SH-SY5Y (cell line): Measurements from ENCODE around the gene KIAA1328.

Experiments
- GATA2 ChIP-seq: IDR thresholded peaks from 2 replicates; pipeline ENCODE4 v1.6.1; 2011; ENCODE audit warnings: mild to moderate bottlenecking, low read depth, low read length
- GATA3 ChIP-seq: IDR thresholded peaks from 2 replicates; pipeline ENCODE4 v1.6.1; 2011; ENCODE audit warnings: low read depth, mild to moderate bottlenecking, low read length, moderate library complexity

Gene KIAA1328

DNA sequence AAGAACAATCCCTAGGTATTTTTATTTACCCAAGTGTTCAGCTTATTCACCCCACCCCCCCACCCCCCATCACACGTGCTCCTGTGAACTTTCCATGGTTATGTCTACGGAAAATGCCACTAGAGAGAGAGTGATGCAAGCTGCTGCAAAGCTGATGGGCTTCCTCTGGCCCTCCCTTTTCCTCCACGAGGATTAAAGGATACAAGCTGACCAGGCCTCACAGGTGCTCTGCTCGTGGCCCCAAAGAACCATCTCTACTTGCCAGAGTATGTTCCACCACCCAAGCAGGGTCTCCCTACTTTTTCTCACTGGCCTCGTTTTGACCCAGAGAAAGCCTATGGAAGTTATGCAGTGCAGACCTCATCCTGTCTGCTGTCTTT lies 394.1 kb downstream of the KIAA1328 start:
- no peak for TF ChIP-seq GATA3
- TF ChIP-seq GATA2 = no peak

DNA sequence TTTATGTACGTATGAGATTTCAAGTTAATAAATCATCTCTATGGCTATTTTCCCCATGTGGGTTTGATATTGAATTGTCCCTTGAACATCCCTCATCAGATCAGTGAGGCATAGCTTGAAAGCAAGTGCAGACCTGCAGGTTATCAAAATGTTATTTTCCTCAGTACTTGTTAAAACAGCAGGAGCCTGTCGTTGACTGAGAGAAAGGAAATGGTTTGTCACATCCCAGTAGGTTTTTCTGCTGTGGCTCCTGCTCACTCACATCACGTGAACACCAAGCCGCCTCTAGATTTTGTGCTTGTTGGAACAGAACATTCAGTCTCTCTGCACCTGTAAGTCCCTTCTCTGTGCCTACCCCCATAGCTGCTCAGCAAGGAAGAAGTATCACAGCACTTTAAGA lies 396.4 kb downstream of the KIAA1328 start:
- no peak for TF ChIP-seq GATA3
- no peak for TF ChIP-seq GATA2

DNA sequence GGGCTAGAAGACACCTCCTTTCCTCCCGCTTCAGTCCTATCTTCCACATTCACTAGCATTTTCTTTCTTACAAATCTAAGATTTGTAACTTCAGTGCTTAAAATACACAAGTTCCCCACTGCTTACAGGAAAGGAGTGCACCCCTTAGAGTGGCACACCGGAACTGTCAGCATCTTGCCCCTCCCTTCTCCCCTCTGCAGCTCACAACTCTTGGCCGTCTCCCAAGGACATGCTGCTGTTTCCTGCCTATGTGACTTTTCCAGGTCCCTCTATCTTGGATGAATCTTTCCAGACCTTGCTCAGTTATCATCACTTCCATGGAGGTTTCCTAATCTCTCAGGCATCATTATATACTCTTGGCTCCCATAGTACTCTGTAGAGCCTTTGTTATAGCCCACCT lies 401.8 kb downstream of the KIAA1328 start:
- TF ChIP-seq GATA2 = no peak
- TF ChIP-seq GATA3 = no peak

DNA sequence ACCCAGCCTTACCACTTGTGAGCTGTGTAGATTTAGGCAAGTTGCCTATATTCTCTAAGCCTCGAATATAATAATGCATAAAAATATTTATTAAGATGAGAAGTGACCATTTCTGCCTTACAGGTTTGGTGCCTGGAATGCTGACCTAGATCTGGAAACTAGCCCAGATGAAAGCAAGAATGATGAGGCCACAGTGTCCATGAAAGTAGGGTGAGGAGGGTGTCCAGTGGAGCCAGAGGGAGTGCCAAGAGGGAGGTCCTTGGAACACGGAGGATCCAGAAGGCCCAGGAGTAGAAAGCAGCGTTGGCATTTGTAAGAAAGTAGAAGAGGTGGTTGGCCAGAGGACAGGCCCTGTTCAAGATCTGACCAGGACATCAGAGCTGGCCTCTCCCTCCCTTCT lies 402.3 kb downstream of the KIAA1328 start:
- TF ChIP-seq GATA2 (no peak), GATA3 (no peak)

DNA sequence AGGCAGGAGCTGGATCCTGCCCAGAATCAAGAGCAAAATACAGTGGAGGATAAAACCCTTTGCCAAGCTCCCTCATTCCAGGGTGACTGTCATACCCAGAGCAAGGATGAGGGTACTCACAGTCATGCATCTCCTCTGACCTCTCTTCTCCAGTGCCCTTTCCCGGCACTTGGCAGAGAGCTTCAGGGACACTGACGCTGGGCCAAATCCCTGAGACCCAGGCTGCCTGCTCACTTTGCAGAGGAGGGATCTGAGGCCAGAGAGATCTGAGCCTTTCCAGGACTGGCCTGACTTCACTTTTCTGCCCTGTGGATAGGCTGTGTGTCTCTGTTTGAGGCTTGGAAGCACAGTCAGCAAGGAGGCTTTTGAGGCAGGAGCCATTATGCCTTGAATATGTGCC lies 406.7 kb downstream of the KIAA1328 start:
- TF ChIP-seq GATA3 (no peak), GATA2 (no peak)

DNA sequence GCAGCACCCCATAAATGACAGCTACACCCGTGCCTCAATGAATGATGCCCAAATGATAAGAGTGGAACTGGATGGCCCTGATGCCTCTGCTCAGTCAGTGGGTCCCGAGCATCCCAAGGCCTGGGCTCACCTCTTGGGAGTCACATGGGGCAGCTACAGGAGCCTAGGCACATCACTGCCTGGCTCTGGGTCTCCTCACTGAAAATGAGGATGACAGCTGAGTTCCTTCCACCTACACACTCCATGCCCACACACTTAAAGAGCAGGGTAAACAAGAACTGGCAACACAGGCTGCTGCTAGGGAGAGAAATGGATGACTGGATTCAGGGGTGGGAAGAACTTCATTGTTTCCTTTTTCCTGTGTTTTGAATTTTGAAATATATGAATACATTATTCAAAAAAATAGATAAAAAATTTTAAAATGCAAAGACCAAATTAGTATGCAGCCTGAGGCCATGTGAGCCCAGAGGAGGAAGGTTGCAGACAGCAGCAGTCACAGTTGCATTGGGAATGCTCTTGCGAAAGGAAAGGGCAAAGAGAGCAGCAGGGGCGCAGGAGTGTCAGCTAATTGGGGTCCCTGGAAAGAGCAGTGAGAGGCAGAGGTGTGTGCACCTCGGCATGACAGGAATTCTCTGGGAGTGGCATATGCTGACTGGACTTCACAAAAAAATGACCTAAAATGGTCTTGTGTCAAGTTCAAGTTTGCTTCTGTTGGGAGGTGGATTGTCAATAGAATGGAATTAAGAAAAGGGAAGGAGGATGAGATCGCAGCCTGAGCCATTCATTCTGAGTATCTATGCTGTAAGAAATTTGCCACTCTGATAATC lies 409.6 kb downstream of the KIAA1328 start:
- no peak for TF ChIP-seq GATA2
- TF ChIP-seq GATA3 = no peak

DNA sequence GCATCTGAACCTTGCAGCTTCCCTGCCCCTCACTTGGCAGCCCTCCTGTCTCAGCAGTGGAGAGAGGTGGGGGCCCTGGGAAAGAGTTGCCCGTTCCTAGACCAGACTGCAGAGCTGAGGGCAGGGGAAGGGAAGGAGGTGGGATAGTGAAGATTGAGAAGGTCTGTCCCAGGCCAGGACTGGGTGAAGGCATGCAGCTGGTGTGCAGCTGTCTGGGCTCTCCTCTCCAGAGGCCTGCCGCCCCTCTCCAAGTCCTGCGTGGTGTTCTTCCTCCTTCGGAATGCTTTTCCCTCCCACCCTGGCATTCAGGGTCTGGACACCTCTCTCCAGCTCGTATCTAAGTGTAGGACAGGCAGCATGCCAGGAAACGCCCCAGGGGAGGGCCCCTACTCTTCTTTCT lies 413.2 kb downstream of the KIAA1328 start:
- TF ChIP-seq GATA2 (no peak), GATA3 (no peak)

DNA sequence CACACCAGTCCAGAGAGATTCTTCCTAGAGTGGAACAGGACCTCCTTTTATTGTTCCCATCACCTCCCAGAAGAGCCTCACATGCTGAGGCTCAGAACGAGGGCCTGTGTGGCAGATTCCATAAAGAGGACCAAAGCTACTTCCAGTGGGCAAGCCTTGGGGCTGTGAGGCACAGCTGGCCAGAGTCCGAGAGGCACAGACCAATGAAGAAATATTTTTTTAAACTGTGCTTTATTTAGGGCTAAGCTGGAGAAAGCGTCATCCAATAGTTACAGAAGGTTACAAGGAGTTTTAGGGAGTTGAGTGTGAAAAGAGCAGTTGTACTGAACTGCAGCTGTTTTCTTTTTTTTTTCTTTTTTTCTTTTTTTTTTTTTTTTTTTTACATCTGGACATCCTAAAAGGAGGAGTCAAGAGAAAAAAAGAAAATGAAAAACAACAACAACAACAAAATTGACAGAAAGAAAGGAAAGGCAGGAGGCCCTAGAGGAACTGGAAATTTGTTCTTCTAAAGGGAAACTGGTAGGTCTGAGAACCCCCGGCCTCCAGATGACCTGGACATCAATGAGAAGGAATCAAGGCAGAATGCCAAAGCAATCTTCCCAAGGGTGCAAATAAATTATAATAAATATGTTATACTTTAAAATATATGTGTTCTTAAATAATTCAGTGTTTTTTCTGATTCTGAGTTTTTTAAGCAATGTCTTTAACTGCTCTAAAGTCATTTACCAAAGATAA lies 414.1 kb downstream of the KIAA1328 start:
- TF ChIP-seq GATA3 (no peak), GATA2 (no peak)

DNA sequence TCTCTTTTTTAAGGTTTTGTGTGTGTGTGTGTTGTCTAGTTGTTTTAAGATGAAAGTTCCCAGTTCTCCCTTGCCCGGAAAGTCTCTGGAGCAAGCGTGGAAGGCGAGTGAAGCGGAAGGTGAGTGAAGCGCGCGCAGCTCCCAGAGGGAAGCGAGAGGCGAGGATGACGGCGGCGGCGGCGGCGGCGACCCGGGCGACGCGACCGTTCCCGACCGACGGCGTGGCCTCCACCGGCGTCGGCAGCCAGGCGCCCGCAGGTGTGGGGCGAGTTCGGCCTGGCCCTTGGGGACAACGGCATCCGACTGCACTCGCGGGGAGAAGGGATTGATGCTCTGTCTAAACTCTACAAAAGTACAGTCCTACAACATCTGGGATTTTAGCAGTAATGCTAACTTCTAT lies 414.8 kb downstream of the KIAA1328 start:
- no peak for TF ChIP-seq GATA3
- no peak for TF ChIP-seq GATA2

DNA sequence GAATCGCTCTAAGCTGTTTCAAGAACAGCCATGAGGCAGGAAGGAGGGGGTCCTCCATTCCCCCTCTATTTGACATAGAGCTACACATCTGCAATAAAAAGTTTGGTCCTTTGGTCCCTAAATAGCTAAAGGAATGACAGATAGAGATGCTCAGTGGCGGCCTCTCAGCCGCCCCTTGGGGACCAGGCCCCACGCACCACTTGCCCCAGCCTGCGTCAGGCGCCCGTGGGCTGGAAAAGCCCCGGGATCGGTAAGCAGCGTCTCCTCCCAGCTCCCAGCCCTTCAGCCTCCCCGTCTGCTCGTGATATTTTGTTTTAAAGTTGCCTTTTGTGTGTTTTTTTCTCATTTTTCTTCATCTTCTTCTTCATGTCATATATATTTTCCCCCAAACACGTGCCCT lies 415.7 kb downstream of the KIAA1328 start:
- TF ChIP-seq GATA3 (no peak), GATA2 (no peak)

DNA sequence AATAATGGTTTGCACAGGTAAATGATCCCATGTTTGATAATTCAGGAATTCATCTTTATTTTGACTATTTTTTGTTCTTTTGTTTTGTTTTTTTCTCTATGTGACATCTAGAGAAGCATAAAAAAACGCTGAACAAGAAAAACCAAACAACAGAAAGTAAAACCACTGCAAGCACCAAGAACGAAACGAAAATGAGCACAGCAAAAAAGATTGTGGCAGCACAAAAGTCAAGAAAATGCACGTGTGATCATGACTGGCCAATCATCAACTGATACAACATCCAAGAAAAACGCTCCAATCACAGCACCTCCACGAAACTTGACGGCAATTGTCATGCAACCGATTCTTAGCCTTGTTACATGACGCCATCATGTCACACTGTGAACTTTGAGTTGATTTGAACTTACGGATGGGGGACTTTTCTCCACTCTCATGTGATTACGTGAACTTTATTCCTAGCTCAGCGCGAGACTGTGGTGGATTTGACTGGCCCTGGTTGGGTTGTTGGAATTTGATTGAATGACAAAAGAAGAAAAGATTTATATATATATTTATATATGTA lies 417.9 kb downstream of the KIAA1328 start:
- TF ChIP-seq GATA3 (no peak), GATA2 (no peak)

DNA sequence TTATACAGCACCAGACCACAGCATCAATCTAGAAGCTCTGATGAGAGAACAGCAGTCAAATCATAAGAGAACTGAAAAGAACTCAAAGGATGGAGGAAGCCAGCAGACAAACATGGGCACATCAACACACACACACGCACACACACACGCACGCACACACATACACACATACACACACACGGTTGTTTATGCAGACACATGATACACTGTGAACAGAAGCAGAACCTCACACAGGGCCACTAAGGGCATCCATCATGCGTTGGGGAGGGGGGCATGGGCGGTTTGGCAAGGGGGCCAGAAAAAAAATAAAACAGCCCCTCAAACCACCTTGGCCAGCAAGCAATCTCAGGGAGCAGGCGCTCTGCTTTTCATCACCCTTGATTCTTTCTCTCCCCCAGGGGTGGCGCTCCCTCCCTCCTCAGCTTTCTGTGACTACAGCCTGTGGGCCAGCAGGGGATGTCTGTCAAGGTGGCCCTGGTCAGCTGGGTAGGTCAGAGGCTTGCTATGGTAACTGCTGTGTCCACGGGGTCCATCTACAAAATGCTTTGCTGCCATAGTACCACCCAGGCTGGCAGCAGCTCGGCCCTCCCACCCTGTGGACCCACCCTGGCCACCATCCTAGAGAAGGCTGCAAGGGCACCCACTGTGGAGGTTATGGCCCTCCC lies 418.7 kb downstream of the KIAA1328 start:
- TF ChIP-seq GATA2 (no peak), GATA3 (no peak)

DNA sequence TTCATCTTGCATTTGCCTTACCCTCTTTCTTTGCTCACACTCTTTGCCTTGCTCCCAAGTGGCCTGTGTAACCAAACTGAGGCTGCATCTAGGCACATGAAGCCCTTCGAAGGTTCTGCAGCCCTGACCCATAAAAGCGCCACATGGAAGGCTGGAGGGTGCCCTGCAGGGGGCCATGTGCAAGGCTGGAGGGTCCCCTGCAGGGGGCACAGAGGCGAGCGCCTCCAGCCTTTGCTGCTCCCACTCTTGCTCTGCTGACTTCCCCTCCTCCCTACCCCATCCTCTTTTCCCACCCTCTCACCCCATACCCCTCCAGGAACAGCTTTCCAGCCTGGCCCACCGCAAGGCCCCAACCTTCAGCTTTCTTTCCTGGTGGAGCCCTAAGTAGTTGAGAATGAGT lies 419.4 kb downstream of the KIAA1328 start:
- no peak for TF ChIP-seq GATA3
- TF ChIP-seq GATA2 = no peak

DNA sequence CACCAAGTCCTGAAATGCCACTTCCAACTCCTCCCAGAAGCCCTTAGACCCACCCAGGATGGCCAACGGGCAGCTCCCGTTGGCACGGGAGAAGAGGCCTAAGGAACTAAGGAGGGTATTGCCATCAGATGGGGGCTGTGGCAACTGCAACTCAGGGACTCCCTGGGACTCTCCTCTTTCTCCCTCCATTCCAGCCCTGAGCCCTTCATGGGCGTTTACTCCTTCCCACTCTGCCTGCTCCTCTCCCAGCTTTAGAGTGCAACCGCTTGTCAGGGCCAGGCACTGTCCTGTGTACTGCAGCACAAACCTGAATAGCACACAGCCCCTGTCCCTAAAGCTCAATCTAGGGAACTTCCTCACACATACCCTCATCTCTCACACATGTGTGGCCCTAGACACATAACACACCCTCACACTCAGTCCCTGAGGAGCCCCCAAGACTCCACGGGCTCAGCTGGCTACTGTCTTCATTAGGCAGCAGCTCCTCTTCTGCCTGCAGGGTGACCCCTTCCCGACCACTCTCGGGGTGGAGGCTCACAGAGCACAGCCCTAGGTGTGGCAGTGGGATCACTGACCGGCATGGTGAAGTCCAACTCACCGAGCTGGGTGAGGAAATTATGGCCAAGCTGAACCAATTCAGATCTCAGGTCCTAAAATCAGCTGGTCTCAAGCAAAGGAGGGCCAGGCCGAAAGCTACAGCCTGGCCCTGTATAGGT lies 420.4 kb downstream of the KIAA1328 start:
- TF ChIP-seq GATA2 = no peak
- TF ChIP-seq GATA3 = no peak
